ENCODE measurements around the gene SPATA2.

DNA sequence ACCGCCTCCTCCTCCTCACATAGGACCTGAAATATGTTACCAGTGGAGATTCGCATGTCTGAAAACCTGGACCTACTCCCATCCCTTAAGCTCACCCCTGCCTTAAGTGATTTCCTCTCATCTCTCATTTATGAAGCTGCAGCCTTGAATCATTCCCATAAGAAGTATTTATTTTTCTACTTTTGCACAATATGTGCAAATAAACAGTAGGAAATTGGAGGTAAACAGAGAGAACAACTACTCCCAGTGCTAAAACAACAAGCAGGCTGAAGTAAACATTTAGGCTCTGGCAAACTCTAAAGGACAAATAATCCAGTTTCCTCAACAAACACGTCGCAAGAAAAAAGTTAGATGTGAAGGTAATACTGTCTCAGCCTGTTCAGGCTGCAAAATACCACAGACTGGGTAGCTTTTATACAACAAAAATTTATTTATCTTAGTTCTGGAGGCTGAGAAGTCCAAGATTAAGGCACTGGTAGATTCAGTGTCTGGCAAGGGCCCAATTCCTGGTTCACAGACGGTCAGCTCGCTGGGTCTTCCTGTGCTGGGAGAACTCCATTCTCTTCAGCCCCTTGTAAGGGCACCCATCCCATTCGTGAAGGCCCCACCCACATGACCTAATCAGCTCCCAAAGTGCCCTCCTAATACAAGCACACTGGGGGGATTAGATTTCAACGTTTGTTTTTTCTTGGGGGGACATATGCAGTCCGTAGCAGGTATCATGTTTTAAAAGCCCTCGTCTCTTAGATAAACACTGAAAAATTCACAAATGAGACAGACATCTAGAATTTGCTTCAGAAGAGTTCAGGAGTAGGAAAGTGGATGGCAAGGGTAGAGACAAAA is 15.6 kb downstream of the SPATA2 start:
- no peak for TF ChIP-seq ZZZ3 (CRISPR knock-in tag; IDR thresholded peaks at IDR 0.05; ENCODE audit: borderline replicate concordance)
- no peak for TF ChIP-seq USF2 (IDR thresholded peaks at IDR 0.05; ENCODE audit: low read depth, low read length)
- TF ChIP-seq USF2 (CRISPR knock-in tag; IDR thresholded peaks at IDR 0.05; ENCODE audit: borderline replicate concordance) = no peak
- TF ChIP-seq, protein P1, sequence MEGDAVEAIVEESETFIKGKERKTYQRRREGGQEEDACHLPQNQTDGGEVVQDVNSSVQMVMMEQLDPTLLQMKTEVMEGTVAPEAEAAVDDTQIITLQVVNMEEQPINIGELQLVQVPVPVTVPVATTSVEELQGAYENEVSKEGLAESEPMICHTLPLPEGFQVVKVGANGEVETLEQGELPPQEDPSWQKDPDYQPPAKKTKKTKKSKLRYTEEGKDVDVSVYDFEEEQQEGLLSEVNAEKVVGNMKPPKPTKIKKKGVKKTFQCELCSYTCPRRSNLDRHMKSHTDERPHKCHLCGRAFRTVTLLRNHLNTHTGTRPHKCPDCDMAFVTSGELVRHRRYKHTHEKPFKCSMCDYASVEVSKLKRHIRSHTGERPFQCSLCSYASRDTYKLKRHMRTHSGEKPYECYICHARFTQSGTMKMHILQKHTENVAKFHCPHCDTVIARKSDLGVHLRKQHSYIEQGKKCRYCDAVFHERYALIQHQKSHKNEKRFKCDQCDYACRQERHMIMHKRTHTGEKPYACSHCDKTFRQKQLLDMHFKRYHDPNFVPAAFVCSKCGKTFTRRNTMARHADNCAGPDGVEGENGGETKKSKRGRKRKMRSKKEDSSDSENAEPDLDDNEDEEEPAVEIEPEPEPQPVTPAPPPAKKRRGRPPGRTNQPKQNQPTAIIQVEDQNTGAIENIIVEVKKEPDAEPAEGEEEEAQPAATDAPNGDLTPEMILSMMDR (CRISPR knock-in tag; IDR thresholded peaks at IDR 0.05) = no peak
- TF ChIP-seq ZNF816 (CRISPR knock-in tag; IDR thresholded peaks at IDR 0.05; ENCODE audit: borderline replicate concordance) = peak; percentile 78
- TF ChIP-seq, protein P2, sequence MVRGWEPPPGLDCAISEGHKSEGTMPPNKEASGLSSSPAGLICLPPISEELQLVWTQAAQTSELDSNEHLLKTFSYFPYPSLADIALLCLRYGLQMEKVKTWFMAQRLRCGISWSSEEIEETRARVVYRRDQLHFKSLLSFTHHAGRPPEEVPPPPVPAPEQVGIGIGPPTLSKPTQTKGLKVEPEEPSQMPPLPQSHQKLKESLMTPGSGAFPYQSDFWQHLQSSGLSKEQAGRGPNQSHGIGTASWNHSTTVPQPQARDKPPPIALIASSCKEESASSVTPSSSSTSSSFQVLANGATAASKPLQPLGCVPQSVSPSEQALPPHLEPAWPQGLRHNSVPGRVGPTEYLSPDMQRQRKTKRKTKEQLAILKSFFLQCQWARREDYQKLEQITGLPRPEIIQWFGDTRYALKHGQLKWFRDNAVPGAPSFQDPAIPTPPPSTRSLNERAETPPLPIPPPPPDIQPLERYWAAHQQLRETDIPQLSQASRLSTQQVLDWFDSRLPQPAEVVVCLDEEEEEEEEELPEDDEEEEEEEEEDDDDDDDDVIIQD (CRISPR knock-in tag; IDR thresholded peaks at IDR 0.05; ENCODE audit: low read depth) = no peak
- no peak for TF ChIP-seq BRCA1 (CRISPR knock-in tag; IDR thresholded peaks at IDR 0.05)
- TF ChIP-seq TRIM24 (CRISPR knock-in tag; IDR thresholded peaks at IDR 0.05) = no peak

All from HepG2 (cell line).